ENCODE data around the gene RBM20.

Gene RBM20

GRCh38 chr10:110811791-110812581 lies 167.8 kb downstream of the RBM20 start:
- DNase-seq (ENCODE audit: low spot score) = no peak

DNA sequence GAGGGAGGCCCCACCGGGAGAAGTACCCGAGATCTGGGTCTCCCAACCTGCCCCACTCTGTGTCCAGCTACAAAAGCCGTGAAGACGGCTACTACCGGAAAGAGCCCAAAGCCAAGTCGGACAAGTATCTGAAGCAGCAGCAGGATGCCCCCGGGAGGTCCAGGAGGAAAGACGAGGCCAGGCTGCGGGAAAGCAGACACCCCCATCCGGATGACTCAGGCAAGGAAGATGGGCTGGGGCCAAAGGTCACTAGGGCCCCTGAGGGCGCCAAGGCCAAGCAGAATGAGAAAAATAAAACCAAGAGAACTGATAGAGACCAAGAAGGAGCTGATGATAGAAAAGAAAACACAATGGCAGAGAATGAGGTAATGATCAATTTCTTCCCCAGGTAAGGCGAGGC lies 168.4 kb downstream of the RBM20 start:
- DNase-seq (ENCODE audit: low spot score) = no peak

DNA sequence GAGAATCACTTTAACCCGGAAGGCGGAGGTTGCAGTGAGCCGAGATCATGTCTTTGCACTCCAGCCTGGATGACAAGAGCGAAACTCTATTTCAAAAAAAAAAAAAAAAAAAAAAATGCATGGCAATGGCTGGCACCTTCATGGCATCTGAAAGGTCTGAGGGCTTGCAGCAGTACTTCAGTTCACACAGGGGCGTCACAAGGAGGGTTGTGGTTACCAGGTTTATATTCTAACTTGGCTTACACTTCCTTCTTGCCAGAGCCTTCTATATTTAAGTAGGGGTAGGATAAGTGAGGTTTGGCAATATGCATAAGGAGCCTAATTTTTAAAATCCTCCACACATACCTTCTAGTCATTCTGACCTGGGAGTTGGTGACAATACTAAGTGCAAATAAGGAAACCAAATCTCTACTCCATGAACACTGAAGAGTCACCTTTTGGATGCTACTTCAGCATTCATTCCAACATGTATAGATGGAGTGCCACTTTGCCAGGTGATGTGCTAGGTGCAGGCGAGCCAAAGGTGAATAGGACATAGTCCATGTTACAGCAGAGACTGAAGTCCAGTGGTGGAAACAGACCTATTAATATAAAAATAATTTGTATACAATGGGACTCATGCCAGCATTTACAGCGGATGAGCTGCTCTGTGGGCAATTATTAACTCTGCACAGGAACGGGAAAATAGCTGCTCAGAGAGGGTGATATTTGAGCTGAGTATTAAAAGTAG lies 169.8 kb downstream of the RBM20 start:
- no peak for DNase-seq (ENCODE audit: low spot score)

DNA sequence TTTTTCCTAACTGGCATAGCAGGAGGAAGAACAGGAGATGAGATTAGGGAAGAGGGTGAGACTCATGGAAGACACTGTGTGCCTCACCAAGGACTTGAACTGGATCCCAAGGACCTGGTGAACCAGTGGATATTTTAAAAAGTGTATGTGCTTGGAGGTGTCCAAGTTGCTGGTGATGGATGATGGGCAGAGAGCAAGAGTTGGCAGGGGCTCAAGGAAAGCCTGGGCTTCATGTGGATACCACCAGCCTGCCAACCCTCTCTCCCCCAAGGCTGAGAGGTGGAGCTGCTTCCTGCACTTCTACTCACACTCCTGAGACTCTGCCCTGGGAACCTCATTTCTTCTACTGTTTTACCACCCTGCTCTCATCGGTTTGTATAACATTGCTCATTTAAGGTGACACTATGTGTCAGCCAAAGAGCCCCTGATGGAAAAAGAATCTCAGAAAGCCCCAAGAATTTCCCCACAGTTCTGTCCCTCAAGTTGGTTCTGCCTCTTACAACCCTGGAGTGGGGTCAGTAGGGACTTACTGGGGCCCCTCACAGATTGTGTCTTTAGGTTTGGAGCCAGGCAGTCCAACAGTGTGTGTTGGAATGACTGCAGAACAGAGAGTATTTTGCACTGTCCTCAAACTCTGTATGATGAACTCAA lies 171.3 kb downstream of the RBM20 start:
- DNase-seq (ENCODE audit: low spot score) = no peak

DNA sequence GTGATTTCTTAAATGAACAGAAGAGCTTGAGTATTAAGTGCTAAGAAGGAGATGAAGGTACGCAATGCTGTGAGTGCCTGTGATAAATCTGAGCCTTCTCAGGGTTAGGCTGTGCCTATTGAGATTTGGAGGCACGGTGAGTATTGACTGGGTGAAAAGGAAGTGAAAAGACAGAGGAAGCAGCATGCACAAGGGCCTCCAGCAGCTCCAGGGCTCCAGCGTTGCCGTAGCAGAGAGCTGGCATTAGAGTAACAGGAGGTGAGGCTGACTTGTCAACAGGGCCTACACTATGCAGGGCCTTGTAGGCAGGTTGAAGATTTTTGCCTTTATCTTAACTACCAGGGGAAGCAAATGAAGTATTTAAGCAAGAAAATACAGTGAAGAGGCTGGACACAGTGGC lies 173.5 kb downstream of the RBM20 start:
- no peak for DNase-seq (ENCODE audit: low spot score)

DNA sequence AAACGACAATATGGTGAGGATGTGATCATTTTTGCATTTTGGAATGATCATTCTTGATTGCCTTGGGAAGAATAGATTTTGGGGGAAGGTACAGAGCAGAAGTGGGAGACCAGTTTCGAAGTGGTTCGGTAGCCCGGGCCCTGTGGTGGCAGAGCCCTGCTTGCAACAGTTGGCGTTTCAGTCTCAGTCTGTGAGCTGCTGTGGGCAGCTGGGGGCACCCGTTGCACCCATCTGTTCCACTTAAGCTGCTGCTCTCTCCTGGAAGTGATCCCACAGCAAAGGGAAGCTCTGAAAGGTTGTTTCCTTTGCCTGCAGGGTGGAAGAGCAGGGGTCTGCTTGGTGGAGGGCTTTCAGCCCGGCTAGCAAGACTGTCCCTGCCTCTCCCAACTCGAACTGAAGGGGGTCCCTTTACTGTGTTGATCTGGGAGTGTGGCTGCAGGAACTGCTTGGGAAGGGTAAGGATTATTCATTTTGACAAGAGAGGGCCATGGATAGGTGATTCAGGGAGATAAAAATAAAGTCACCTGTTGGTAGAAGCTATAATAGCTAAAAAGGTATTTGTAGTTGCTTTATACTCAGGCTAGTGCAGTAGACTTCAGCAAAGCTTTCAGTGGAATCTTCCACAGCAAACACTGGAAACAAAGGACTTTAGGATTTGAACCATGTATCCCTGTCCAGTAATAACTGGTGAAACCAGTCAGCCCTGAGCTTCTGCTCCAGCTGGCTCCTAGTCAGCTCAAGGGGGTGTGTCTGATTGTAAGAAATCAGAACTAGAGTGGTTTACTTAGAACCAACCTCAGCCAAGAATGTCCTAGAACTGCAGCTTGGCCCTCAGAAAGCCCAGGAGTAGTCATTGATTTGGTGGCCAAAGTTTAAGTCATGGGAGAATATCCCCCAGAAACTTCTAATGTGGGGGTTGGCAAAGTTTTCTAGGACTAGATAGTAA lies 174.4 kb downstream of the RBM20 start:
- DNase-seq (ENCODE audit: low spot score) = no peak

DNA sequence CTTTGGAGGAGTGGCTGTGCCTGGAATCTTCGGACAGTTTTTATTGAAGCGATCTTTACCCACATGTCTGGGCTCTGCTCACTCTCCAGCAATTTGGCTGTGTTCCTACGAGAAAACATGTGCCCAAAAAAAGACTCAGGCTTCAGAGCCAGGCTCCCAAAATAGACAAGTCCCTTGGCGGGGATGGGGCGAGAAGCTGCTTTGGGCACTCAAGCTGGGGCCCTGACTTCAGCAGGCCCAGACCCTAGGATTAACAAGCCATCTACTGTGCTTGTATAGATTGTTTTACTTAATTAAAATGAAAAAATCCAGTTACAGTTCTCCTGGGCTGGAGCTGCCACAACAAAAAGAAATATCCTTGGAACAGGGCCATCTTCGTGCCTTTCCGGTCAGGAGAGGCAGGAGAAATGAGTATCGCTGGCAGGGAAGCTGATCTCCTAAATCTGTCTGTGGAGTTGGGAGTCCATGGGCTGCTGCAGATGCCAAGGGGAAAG lies 176.2 kb downstream of the RBM20 start:
- no peak for DNase-seq (ENCODE audit: low spot score)

DNA sequence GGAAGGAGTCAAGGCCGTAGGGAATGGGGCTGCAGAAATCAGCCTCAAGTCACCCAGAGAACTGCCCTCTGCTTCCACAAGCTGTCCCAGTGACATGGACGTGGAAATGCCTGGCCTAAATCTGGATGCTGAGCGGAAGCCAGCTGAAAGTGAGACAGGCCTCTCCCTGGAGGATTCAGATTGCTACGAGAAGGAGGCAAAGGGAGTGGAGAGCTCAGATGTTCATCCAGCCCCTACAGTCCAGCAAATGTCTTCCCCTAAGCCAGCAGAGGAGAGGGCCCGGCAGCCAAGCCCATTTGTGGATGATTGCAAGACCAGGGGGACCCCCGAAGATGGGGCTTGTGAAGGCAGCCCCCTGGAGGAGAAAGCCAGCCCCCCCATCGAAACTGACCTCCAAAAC lies 177.4 kb downstream of the RBM20 start:
- no peak for DNase-seq (ENCODE audit: low spot score)

DNA sequence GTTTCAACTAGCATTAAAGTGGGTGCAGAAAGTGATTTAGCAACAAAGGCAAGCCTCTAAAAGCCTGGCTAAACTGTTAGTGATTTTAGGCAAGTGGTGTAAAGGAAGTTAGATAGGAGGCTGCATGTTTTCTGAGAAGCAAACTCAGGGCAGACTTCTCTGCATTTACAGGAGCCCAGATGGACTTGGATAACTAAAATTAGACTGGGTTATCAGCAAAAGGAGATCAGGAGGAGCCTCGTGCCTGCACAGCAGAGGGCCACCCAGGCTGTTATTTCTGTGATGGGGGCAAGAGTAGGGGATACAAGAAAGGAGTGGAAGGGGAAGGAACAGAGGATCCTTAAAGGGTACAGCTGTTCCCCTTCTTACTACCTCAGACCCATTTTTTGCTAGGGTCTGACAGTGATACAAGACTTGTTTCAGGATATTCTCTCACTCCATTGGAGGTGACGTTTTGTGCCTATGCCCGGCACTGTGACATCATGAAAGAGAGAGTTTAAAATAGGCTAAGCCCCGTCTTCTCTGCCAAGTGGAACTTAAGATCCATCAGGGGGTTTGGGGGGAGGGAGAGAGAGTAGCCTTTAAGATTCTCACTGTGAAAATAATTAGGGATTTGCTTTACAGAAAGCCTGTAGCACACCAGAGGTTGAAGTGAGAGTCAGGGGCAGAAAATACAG lies 178.0 kb downstream of the RBM20 start:
- no peak for DNase-seq (ENCODE audit: low spot score)

DNA sequence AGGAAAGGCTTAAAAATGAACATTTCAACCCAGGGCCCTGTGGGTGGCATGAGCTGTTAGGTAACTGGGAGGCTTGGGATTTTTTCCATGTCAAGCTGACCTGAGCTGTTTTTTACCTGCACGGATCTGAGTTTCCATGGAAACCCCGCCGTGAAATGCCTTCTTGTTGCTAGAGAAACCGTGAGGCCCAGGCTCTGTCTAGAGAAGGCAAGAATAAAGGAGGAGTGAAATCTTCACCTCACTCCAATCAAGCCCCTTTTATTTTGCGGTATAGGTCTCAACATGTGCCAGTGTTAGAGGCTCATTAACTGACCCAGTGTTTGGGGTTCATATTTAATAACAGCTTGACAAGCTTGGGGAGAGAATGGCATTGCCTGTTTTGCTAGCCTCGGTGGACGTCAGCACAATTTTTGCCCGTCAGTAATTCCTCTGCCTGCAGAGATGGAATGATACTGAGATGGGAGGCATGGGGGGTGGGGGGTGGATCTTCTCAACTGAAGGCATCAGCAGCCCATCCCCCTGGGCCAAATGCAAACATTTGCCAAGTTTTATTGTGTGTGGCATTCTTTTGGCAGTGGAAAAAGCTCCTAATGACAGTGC lies 178.7 kb downstream of the RBM20 start:
- peak; percentile 69 for DNase-seq (ENCODE audit: low spot score)

DNA sequence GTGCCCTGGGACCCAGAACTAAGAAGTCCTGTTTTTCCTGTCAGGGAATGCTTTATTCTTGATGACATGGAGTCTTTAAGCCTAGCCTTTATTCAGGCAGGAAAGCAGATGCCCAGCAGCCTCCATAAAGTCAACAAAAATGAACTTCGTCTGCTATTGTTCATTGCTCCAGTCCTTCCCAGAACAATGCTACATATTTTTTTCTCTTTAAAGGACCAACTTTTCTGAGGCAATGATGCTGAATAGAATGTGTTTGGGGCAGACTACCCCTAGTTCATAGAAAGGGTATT lies 180.0 kb downstream of the RBM20 start:
- no peak for DNase-seq (ENCODE audit: low spot score)

GRCh38 chr10:110824660-110825059 lies 180.5 kb downstream of the RBM20 start:
- DNase-seq (ENCODE audit: low spot score) = no peak

DNA sequence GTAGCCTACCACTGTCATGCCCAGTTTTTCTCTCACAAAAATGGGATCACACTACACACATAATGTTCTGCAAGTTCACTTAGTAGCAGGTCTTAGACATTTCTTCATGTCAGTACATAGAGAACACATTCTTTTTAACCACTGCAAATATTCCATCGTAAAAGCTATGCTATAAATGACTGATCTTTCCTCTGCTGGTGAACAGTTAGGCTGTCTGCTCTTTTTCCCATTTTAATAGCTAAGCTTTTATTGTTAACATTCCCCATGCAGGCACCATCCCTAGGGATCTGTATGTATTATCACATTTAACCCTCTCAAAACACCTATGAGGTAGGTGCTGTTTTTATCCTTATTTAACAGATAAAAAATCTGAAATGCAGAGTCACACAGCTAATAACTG lies 181.4 kb downstream of the RBM20 start:
- no peak for DNase-seq (ENCODE audit: low spot score)

- DNase-seq (ENCODE audit: low spot score) = no peak
Observed at GRCh38 chr10:110827410-110827809, 183.3 kb downstream of the RBM20 start.

GRCh38 chr10:110827875-110828274 lies 183.7 kb downstream of the RBM20 start:
- DNase-seq (ENCODE audit: low spot score) = no peak

- DNase-seq (ENCODE audit: low spot score) = no peak
Observed at GRCh38 chr10:110828525-110828924, 184.4 kb downstream of the RBM20 start.

DNA sequence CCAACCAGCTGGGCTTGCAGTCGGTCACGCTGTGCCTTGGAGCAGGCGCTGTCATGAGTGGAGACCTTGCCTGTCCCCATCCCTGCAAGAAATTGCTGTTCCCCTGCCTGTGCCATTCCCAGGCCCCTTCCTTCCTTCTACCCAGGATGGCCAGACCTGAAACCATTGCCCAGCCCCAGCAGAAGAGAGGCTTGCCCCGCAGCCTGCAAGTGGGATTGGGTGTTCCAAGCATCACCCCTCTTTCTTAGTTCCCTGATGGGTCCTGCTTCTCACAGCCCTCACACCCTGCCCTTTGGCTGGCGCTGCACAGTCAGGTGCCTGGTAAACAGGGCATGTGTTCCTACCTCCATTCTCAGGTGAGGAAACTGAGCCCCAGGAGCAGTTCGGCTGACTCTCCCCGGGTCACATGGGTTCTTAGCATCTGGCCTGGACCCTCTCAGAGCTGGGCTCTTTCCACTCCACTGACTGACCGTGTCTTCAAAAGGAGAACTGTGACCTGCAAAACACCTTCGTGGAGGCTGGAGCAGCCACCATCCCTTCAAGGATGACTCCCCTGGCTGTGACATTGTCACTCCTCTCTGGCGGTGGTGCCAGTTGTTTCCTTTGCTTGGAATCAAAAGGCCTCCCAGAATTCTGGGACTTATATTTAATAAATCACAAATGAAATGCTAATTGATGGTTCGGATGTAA lies 185.7 kb downstream of the RBM20 start:
- DNase-seq (ENCODE audit: low spot score) = no peak

DNA sequence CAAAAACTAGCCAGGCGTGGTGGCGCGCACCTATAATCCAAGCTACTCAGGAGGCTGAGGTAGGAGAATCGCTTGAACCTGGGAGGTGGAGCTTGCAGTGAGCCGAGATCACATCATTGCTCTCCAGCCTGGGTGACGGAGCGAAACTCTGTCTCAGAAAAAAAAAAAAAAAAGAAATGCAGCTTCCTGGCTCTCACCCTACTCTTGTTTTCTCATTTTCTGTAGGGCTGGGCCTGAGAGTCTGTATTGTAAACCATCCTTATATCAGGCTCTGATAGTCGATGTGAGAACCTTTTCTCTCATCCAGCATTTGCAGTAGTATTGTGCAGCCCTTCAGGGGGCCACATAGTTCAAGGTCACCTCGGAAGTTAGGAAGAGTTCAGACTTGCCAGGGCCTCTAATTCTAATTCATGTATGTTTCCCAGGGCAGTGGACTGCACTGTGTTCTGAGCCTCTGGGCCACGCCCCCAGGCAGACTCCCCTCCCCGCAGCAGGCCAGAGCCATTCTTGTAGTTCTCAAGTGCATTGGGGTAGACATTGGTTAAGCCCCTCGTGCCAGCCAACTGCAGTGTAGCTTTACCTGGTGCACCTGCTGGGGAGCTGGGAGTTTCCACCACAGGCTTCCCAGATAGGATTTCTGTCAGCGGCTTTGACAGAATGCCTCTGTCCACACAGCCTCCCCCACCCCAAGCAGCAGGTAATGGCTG lies 189.3 kb downstream of the RBM20 start:
- no peak for DNase-seq (ENCODE audit: low spot score)

DNA sequence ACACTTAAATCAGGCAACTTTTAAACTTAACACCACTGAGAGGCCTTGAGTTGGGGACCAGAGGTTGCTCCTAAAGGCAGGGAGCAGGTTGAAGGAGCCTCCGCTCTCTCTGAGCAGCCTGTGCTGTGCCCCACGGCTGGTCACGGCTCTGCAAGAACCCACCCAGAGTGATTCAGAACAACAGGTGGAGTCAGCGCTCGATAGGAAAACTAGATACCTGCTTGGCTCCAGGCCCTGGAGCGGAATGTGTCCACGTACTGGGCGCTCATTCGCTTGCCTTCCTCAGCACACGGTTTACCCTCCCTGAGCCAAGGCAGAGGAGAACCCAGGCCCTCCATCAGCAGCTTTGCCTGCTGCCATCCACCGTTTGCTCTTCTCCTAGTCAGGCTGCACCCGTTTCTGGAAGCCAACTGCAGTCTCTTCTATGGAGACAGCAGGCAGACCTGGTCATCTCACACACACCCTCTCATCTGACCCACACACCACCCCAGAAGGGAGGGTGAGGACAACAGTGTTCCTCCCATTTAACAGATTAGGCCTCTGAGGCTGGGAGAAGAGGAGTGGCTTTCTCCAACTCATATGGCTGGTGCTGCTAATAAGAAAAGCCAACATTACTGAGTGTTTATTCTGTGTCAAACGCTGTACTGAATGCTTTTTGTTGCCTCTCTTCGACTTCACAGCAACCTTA lies 189.9 kb downstream of the RBM20 start:
- no peak for DNase-seq (ENCODE audit: low spot score)
